Measurements from ENCODE around the gene LRRC27.

Gene LRRC27

DNA sequence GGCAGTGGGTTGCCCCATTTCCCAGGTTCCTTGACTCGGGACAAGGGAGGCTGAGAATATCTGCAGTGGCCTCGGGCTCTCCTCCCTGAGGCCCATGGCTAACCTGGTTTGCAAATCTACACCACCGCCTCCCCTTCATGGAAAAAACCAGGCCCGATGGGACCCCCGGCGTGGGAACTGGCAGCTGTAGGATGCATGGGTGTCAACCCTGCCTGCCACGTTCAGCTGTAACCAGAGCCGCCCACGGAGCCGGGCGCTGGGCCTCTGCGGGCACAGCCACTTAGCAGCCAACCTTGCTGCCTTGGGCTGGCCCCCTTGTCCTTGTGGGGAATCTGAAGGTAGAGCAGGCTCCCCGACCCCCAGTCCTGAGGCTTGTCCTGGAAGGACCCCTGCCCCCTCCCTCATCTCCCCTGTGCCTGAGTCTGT is 66.6 kb downstream of the LRRC27 start:
- TF ChIP-seq POLR2A (IDR thresholded peaks at IDR 0.05; ENCODE audit: low read depth, low read length), result no peak
- FAIRE-seq (no peak), DNase-seq (ENCODE audit: insufficient read length, low spot score) (no peak)

DNA sequence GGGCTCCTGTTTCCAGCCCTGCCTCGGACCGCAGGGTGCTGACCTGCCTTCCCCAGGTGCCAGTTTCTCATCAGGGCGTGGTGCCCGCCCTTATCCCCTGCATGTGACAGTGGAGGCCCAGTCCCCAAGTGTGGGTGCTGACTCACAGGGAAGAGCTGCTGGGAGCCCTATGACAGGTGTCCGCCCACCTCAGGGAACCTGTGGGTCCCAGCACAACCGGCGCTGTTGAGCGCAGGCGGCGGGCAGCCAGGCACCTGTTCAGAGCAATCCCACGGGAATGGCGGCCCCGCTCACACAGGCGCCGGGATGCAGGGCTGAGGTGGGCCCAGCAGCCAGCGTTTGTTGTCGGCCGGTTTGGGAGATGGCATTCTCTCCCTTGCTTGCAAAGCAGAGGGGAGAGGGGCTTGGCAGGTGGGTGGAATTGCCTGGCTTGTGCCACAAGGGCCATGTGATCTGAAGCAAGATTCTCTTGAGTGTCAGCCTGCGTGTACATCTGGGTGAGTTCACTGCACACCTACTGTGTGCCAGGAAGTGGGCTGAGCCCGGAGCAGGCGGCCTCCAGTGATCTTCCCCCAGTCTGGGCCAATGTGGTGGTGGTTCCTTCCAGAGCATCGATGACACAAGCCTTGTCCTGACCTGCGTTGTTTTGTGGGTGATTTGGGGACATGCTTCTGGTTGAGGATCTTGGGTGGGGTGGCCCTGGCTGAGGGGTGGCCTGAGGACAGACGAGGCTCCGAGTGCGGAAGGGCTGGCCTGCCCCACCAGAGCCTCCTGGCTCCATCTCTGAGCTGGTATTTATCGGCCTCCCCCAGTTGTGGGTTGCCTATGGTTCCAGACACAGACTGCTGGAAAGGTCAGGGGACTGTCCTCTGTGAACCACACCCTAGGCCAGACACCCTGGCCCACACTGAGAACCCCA is 67.4 kb downstream of the LRRC27 start:
- DNase-seq (ENCODE audit: insufficient read length, low spot score) (no peak), FAIRE-seq (no peak)
- TF ChIP-seq POLR2A (IDR thresholded peaks at IDR 0.05; ENCODE audit: low read depth, low read length), result no peak

DNA sequence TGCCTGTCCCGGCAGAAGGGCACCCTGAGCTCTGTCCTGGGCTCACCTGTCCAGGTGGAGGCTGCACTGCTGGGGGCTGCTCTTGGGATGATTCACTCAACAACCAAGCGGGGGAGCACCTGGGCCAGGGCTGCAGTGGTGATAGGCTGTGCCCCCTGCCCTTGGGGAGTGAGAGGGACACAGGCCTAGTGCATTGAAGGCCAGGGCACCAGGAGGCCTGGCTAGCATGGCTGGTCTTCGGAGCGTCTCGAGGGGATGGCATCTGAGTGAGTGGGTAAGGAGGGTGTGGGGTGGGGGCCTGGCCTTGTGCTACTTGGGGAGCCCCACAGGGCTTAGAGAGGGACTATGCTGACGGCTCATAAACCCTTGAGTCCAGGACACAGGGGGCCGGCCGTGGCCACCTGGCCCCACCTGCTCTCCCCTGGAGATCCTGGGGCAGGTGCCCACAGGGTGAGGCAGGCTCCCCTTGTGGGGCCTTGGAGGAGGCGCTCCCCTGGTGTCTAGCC is 68.1 kb downstream of the LRRC27 start:
- no peak for DNase-seq (ENCODE audit: insufficient read length, low spot score)
- no peak for FAIRE-seq
- no peak for TF ChIP-seq POLR2A (IDR thresholded peaks at IDR 0.05; ENCODE audit: low read depth, low read length)

DNA sequence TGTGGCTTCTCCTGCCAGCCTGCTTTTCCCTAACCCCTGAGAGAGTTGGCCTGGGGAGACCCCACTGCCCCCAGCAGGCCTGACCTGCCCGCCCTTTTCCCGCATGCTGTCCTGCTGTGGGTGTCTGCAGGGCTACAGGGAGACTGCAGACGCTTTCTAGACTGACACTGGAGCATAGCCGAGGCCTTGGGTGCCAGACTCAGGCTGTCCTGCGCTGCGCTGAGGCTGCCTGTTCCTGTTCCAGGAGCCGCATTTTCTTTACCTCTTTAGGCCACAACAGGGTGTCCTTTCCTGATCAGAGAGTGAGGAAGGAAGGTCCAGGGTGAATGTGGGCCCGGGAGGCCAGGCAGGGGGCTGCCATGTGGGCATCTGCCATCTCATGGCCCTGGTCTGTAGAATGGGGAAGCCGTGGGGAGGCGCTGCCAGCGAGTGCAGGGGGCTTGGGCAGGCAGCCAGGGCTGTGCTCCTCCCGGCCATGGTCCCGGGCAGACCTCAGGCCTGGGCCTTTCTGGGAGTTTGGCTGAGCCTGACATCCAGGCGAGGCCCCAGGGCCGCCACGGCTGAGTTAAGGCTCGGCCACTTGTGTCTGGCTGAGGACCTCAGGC is 68.7 kb downstream of the LRRC27 start:
- FAIRE-seq, result no peak
- DNase-seq (ENCODE audit: insufficient read length, low spot score), result no peak
- TF ChIP-seq POLR2A (IDR thresholded peaks at IDR 0.05; ENCODE audit: low read depth, low read length), result no peak

DNA sequence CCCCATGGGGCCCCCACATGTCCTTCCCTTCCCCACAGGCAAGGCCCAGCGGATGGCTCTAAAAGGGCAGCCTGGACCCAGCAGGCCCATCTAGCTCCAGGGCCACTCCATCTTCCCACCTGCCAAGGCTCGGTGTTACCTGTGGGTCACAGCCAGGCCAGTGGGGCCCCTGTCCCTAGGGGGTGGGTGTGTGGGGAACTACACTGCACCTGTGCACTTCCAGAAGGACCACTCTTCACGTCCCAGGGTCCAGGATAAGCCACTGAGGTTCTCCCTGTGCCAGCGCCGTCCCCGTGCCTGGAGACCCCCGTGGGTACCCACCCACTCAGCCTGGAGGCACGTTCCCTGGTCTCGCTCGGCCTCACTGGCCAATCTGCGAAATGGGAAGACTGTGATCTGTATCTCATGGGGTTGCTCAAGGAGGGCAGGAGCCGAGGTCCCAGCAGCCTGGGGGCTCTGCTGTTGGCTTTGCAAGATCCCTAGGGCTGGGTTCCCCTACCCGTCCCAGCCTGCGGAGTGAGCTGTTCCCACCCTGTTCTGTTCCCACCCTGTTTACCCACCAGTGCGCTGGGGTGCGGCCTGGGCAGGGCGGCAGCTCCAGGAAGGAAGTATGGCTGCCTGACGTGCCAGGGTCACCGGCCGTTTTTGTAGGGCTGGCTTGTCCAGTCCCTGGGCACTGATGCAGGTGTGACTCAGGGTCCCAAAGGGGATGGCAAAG is 69.6 kb downstream of the LRRC27 start:
- FAIRE-seq (no peak), DNase-seq (ENCODE audit: insufficient read length, low spot score) (no peak)
- no peak for TF ChIP-seq POLR2A (IDR thresholded peaks at IDR 0.05; ENCODE audit: low read depth, low read length)

DNA sequence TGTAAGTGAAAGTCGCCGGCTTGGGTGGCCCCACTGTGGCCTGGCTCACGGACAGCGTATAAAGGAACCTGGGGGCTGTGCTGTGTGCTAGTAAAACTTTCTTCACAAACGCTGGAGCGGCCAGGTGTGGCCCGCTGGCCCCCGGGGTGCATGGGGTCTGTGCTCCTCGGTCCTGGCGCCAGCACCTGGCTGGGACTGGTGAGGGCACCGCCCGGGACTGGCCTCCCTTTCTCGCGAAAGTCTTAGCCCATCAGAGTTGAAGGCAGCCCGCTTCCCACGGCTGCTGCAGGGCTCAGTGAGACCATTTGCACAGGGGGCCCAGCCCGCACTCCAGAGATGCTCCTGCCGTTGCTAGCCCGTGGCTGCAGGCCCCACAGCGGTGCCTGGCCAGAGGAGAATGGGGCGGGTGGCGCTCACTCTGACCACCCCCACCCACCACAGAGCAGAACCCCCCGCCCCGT is 70.8 kb downstream of the LRRC27 start:
- no peak for TF ChIP-seq POLR2A (IDR thresholded peaks at IDR 0.05; ENCODE audit: low read depth, low read length)
- FAIRE-seq (no peak), DNase-seq (ENCODE audit: insufficient read length, low spot score) (no peak)

DNA sequence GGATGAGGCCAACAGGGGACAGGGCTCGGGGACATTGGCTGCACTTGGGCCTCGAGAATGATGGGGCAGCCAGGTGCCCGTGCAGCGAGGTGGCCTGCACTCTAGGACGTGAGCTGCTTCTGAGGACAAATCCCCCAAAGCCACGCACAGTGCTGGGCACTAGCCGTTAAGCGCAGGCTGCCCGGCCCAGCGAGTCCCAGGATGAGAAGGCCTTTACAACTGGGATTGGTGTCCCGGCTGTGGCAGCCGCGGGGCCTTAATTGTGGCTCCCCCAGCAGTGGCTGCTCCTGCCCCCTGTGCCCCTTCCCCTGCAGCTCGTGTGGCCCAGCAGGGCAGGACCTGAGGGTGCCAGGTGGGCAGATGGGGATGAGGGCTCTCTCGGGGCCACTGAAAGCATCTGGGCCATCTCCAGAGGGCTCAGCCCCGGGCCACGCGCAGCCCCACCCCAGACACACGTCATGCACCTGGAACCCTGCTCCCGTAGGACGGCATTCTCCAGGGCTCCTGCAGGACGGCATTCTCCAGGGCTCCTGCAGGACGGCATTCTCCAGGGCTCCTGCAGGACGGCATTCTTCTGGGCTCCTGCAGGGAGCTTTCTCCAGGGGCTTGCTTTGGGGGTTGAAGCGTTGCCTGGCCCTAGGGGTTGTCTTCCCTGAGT is 71.6 kb downstream of the LRRC27 start:
- no peak for TF ChIP-seq POLR2A (IDR thresholded peaks at IDR 0.05; ENCODE audit: low read depth, low read length)
- FAIRE-seq (no peak), DNase-seq (ENCODE audit: insufficient read length, low spot score) (no peak)

DNA sequence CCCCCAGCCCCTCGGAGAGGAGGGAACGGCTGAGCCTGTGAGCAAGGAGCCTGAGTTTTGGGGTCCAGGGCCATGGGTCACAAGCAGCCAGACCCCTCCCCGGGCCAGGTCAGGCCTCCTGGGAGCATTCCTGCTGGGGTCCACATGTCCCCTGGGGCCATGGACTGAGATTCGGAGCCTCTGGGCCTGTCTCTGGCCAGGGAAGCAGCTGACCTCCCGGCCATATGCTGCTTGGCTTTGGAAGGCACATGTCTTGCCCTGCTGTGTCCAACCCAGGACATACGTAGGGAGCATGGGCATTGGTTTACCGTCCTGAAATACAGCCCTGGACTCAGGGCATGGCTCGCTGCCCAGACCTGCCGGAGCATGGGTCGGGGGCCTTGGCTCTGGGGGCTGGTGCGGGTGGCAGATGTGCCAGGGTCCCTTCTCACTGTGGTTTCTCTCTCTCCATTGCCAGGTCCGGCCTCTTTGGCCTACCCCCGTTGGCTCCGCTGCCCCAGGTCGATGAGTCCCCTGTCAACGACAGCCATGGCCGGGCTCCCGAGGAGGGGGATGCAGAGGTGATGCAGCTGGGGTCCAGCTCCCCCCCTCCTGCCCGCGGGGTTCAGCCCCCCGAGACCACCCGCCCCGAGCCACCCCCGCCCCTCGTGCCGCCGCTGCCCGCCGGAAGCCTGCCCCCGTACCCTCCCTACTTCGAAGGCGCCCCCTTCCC is 72.3 kb downstream of the LRRC27 start:
- DNase-seq (ENCODE audit: insufficient read length, low spot score) (no peak), FAIRE-seq (no peak)
- TF ChIP-seq POLR2A (IDR thresholded peaks at IDR 0.05; ENCODE audit: low read depth, low read length), result no peak

DNA sequence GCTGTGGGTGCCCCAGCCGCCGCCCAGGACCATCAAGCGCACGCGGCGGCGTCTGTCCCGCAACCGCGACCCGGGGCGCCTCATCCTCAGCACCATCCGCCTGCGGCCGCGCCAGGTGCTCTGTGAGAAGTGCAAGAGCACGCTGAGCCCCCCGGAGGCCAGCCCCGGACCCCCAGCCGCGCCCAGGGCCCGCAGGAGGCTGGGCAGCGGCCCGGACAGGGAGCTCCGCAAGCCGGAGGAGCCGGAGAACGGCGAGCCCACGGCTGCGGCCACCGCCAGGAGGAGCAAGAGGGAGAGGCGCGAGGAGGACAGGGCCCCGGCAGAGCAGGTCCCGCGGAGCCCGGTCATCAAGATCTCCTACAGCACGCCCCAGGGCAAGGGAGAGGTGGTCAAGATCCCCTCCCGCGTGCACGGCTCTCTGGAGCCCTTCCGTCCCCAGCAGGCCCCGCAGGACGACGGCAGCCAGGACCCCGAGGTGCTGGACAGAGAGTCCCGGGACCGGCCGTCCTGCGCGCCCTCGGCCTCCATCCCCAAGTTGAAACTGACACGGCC is 73.0 kb downstream of the LRRC27 start:
- TF ChIP-seq POLR2A (IDR thresholded peaks at IDR 0.05; ENCODE audit: low read depth, low read length), result no peak
- DNase-seq (ENCODE audit: insufficient read length, low spot score), result no peak
- no peak for FAIRE-seq

DNA sequence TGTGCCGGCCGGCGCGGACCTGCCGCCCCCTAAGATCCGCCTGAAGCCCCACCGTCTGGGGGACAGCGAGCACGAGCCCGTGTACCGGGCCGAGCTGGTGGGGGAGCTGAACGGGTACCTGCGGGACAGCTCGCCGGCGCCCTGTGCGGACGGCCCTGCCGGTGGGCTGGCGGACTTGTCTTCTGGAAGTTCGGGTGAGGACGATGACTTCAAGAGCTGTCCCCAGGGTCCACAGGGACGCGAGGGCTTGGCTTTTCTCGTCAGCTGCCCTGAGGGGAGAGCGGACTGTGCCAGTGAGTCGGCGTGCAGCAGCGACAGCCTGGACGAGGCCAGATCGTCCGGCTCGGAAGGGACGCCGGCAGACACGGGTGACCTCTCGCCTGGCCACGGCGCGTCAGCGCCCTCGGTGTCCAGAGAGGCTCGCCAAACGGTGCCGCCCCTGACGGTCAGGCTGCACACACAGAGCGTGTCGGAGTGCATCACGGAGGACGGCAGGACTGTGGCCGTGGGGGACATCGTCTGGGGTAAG is 73.5 kb downstream of the LRRC27 start:
- DNase-seq (ENCODE audit: insufficient read length, low spot score) (no peak), FAIRE-seq (no peak)
- TF ChIP-seq POLR2A (IDR thresholded peaks at IDR 0.05; ENCODE audit: low read depth, low read length), result no peak

DNA sequence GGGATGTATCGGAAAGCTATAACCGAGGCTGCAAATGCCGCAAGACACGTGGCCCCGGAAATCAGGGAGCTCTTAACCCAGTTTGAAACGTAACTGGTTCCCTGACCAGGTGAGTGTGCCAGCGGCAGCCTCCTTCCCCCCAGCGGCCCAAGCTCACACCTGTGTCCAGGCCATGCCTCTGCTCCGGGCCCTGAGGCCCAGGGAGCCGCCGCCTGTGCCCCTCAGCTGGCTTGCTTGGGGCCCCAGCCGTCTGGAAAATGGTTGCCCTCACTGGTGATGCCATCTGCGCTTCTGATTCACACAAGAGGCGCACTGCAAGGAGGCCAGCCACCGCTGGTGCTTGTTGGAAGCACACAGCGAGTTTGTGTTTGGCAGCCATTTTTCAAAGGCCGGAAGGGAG is 74.2 kb downstream of the LRRC27 start:
- DNase-seq (ENCODE audit: insufficient read length, low spot score), result no peak
- FAIRE-seq, result no peak

DNA sequence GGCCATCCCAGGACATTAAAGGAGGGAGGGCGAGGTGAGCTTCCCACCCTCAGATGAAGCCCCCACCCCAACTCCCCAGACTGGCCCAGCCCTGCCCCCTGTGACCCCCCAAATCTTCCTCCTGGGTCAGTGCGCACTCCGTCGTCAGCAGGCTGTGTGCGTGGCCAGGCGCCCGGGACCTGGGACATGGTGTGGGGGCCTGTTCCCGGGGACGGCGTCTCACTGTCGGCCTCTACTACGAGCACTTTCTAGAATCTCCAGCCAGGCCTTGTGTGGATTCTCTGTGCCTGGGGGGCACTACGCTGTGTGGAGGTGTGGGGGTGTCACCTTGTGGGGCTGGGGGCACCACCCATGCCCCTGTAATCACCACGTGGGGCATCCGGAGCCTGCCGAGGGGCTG is 74.8 kb downstream of the LRRC27 start:
- FAIRE-seq (no peak), DNase-seq (ENCODE audit: insufficient read length, low spot score) (no peak)
- no peak for TF ChIP-seq POLR2A (IDR thresholded peaks at IDR 0.05; ENCODE audit: low read depth, low read length)

More for the DNA sequence above, 74.2 kb downstream of the LRRC27 start:
- TF ChIP-seq POLR2A (IDR thresholded peaks at IDR 0.05; ENCODE audit: low read depth, low read length), result no peak
